HuH-7 (cell line): ENCODE results near the gene NAA20.

Source experiments
- DNase-seq: peaks from one replicate; pipeline ENCODE4 v3.0.0; 2011; ENCODE audit warnings: low spot score

Gene NAA20

GRCh38 chr20:20017001-20017843, at the start of gene NAA20:
TSS of gene NAA20 (plus strand) at chr20:20017362. CDS start at chr20:20017397, 35 bp downstream.
- peak; percentile 95 for DNase-seq

GRCh38 chr20:19967445-19967844, 49.7 kb upstream of the NAA20 start:
- no peak for DNase-seq

- no peak for DNase-seq
Measured at GRCh38 chr20:19968028-19968427, 49.1 kb upstream of the NAA20 start.

GRCh38 chr20:19968466-19969073, 48.6 kb upstream of the NAA20 start:
- no peak for DNase-seq

- no peak for DNase-seq
Measured at GRCh38 chr20:19969106-19969505, 48.1 kb upstream of the NAA20 start.

GRCh38 chr20:19969507-19970255, 47.5 kb upstream of the NAA20 start:
- DNase-seq = no peak

DNA sequence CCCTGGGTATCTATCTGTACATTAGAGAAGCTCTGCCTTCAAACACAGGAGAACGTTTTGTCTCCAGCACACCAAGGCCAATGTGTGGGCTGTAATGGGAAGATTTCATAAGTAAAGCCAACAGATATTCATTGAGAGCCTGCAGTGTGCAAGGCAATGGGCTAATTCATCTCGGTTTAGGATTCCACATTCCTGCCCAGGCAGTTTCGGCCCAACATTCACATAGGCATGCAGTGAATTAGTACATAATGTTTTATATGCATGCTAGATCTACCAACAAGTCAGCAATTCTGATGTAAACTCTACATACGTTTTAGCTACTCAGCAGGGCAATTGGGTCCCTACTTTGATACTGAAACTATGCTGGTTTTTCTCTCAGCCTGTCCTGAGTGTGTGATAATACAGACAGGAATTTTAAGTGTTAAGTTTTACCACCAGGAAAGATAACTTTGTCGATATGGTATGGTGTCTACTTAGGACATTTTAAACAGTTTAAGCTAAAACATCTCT, 46.9 kb upstream of the NAA20 start:
- no peak for DNase-seq

DNA sequence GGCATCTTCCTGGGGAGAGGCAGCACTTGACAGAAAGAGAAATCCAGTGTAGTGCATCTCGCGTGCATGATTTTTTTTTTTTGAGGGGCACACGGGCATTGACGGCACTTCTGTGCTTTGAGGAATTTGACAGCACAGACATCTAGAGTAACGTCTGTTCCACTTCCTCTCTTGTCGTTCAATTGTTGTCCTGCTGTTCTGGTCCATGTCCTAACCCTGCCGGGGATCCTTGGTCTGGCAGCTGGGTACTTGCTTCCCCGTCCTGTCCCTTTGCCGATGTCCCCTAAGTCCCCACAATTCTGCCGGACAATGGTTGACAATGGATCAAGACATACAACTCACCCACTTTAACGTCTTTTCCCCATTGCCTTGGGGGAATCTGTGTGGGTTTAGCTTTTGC, 46.0 kb upstream of the NAA20 start:
- DNase-seq = no peak

GRCh38 chr20:19973961-19974629, 43.1 kb upstream of the NAA20 start:
- DNase-seq = no peak

GRCh38 chr20:19974630-19975435, 42.3 kb upstream of the NAA20 start:
- no peak for DNase-seq

DNA sequence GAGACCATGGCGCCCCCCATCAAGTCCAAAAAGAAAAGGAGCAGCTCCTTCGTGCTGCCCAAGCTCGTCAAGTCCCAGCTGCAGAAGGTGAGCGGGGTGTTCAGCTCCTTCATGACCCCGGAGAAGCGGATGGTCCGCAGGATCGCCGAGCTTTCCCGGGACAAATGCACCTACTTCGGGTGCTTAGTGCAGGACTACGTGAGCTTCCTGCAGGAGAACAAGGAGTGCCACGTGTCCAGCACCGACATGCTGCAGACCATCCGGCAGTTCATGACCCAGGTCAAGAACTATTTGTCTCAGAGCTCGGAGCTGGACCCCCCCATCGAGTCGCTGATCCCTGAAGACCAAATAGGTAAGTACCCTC, 41.7 kb upstream of the NAA20 start:
- no peak for DNase-seq

DNA sequence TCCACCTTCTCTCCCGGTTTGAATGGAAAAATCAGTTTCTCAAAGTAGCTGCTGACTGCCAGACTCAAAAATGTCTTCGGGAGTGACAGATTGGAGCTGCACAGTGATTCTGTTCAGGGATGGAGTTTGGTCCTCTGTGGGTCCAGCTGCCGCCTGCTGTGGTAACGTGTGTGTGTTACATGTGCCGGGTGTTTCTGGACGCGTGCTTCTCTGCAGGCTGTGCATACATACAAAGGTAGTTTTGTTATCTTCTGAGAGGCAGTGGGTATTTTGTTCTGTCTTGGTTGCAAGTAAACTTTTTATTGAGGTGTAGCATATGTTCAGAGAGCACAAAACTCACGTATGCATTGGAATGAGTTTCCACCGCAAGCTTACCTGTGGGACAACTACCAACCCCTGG, 41.3 kb upstream of the NAA20 start:
- DNase-seq = no peak

DNA sequence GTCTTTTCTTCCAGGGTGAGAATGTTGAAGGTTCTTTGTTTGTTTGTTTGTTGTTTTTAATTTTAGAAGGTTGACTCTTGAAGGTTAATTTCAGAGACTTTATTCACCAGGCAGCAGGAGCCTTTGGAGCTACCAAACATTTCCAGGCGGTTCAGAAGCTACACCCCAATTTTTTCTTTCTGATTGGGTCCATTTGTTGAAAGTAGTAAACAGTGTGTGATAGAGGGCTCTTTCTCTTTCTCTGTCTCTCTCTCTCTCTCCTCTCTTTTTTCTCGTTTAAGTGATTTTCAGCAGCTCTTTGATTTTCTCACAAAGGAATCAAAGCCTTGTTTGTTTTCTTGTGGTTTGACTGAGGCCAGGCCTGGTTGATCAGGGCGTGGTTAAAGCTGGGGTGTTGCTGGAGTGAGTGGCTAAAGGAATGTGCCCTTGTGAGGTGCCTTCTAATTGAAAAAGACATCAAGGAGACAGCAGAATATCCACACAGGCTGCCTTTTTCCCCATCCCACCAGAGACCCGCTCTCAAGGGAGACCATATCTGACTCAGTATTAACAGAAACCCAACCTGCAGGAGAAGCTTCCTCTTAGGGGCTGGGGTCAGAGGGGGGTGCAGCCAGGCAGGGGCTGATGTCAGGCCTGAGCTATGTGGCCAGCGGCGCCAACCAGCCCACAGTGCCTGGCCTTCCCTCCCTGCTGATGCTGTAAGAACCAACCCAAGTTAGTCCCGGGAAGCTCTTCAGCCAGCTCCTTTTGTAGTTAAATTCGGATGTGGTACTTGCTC, 40.4 kb upstream of the NAA20 start:
- peak; percentile 74 for DNase-seq

- DNase-seq = no peak
Measured at GRCh38 chr20:19977373-19977770, 39.8 kb upstream of the NAA20 start.

- no peak for DNase-seq
Measured at GRCh38 chr20:19978511-19979210, 38.5 kb upstream of the NAA20 start.

GRCh38 chr20:19981031-19981451, 36.1 kb upstream of the NAA20 start:
- DNase-seq = no peak

- no peak for DNase-seq
Measured at GRCh38 chr20:19986419-19986818, 30.7 kb upstream of the NAA20 start.

GRCh38 chr20:19987046-19987445, 30.1 kb upstream of the NAA20 start:
- DNase-seq = no peak

GRCh38 chr20:19990850-19991249, 26.3 kb upstream of the NAA20 start:
- DNase-seq = no peak

- DNase-seq = no peak
Measured at GRCh38 chr20:19991308-19991707, 25.9 kb upstream of the NAA20 start.
